ENCODE results near the gene ATOSA. TPM values are rescaled to one million over a fixed set of nuclear protein-coding genes. Genes with fewer than 3 reads are reported as not detected.

ATOSA gene
- total and polyA plus RNA-seq, 2 of the 13 experiments (the other 11 are each of a cell fraction or from before 2014, with no cell fraction given): 6.6 to 16.3 TPM

DNA sequence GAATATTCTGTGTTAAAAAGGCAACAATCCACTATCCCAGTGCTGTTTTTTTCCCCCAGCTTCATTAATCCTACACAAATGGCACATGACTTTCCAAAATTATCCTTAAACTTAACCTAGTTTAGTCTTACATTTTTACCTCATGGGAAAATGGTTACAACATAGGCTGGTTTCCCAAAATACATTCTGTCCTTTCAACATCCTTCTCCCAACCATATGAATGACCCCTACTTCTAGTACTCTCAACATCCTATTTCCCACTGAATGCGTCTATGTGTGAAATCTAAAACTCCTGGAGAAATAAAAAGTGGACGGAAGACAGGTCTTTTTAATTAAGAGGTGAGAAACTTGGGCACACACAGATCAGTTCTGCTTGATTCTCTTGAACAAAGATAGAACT is 33.3 kb downstream of the ATOSA start:
- BruUV-seq (replicated peaks): no TSS peak
- Histone ChIP-seq H3K9me3 (ENCODE audit: low read length) (no peaks in the 10 kb centered on the region), H3K4me2 (ENCODE audit: low read depth, low read length) (no peak overlapping the region), H3K36me3 (replicated peaks in 1 of 2; ENCODE audit: control insufficient read depth in 1 of 2, insufficient read depth in 2 of 2, low read length in 2 of 2) (peaks cover 0 to 4% of the 10 kb centered on the region in 2 experiments; a peak in 1 of 5 replicates), H3K4me1 (ENCODE audit: insufficient read depth, low read length) (no peaks in the 10 kb centered on the region), H3K4me3 (replicated peaks in 1 of 3; ENCODE audit: insufficient read depth in 1 of 3, low read depth in 2 of 3, low read length in 3 of 3) (no peak overlapping the region), H3K27ac (ENCODE audit: extremely low read length, insufficient read depth, low read length) (no peak overlapping the region), H3K27me3 (ENCODE audit: control insufficient read depth in 1 of 2, insufficient read depth in 2 of 2, low read length in 2 of 2) (no peaks in the 10 kb centered on the region), H3K79me2 (ENCODE audit: insufficient read depth, low read length) (no peaks in the 10 kb centered on the region), H2AFZ (ENCODE audit: low read length) (no peak overlapping the region), H4K20me1 (ENCODE audit: insufficient read depth, low read length) (no peaks in the 10 kb centered on the region), H3K9ac (ENCODE audit: insufficient read depth, low read depth, low read length) (no peak overlapping the region)
- ChIA-PET CTCF (ENCODE audit: low intra/inter-chr PET ratio, low total read pairs) (no interaction called here), POLR2A (no interaction called here)
- TF ChIP-seq ZMAT3 (CRISPR knock-in tag; conservative IDR thresholded peaks at IDR 0.05): no peak
- TF ChIP-seq ZNF451 (CRISPR knock-in tag; IDR thresholded peaks at IDR 0.05): no peak
- no peak for TF ChIP-seq REPIN1 (CRISPR knock-in tag; IDR thresholded peaks at IDR 0.05; ENCODE audit: borderline replicate concordance, low read depth)
- TF ChIP-seq ZNF205 (CRISPR knock-in tag; IDR thresholded peaks at IDR 0.05): no peak
- TF ChIP-seq HCFC1 (IDR thresholded peaks at IDR 0.05; ENCODE audit: low read depth, low read length): no peak
- TF ChIP-seq, protein P1, sequence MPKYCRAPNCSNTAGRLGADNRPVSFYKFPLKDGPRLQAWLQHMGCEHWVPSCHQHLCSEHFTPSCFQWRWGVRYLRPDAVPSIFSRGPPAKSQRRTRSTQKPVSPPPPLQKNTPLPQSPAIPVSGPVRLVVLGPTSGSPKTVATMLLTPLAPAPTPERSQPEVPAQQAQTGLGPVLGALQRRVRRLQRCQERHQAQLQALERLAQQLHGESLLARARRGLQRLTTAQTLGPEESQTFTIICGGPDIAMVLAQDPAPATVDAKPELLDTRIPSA (CRISPR knock-in tag; IDR thresholded peaks at IDR 0.05; ENCODE audit: borderline replicate concordance): no peak
- TF ChIP-seq, protein P2, sequence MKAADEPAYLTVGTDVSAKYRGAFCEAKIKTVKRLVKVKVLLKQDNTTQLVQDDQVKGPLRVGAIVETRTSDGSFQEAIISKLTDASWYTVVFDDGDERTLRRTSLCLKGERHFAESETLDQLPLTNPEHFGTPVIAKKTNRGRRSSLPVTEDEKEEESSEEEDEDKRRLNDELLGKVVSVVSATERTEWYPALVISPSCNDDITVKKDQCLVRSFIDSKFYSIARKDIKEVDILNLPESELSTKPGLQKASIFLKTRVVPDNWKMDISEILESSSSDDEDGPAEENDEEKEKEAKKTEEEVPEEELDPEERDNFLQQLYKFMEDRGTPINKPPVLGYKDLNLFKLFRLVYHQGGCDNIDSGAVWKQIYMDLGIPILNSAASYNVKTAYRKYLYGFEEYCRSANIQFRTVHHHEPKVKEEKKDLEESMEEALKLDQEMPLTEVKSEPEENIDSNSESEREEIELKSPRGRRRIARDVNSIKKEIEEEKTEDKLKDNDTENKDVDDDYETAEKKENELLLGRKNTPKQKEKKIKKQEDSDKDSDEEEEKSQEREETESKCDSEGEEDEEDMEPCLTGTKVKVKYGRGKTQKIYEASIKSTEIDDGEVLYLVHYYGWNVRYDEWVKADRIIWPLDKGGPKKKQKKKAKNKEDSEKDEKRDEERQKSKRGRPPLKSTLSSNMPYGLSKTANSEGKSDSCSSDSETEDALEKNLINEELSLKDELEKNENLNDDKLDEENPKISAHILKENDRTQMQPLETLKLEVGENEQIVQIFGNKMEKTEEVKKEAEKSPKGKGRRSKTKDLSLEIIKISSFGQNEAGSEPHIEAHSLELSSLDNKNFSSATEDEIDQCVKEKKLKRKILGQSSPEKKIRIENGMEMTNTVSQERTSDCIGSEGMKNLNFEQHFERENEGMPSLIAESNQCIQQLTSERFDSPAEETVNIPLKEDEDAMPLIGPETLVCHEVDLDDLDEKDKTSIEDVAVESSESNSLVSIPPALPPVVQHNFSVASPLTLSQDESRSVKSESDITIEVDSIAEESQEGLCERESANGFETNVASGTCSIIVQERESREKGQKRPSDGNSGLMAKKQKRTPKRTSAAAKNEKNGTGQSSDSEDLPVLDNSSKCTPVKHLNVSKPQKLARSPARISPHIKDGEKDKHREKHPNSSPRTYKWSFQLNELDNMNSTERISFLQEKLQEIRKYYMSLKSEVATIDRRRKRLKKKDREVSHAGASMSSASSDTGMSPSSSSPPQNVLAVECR (CRISPR knock-in tag; IDR thresholded peaks at IDR 0.05; ENCODE audit: borderline replicate concordance): no peak
- TF ChIP-seq, protein P3, sequence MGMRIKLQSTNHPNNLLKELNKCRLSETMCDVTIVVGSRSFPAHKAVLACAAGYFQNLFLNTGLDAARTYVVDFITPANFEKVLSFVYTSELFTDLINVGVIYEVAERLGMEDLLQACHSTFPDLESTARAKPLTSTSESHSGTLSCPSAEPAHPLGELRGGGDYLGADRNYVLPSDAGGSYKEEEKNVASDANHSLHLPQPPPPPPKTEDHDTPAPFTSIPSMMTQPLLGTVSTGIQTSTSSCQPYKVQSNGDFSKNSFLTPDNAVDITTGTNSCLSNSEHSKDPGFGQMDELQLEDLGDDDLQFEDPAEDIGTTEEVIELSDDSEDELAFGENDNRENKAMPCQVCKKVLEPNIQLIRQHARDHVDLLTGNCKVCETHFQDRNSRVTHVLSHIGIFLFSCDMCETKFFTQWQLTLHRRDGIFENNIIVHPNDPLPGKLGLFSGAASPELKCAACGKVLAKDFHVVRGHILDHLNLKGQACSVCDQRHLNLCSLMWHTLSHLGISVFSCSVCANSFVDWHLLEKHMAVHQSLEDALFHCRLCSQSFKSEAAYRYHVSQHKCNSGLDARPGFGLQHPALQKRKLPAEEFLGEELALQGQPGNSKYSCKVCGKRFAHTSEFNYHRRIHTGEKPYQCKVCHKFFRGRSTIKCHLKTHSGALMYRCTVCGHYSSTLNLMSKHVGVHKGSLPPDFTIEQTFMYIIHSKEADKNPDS (CRISPR knock-in tag; IDR thresholded peaks at IDR 0.05): no peak
- no peak for TF ChIP-seq ZNF460 (CRISPR knock-in tag; IDR thresholded peaks at IDR 0.05; ENCODE audit: borderline replicate concordance)
- TF ChIP-seq, protein P4, sequence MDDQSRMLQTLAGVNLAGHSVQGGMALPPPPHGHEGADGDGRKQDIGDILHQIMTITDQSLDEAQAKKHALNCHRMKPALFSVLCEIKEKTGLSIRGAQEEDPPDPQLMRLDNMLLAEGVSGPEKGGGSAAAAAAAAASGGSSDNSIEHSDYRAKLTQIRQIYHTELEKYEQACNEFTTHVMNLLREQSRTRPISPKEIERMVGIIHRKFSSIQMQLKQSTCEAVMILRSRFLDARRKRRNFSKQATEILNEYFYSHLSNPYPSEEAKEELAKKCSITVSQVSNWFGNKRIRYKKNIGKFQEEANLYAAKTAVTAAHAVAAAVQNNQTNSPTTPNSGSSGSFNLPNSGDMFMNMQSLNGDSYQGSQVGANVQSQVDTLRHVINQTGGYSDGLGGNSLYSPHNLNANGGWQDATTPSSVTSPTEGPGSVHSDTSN (CRISPR knock-in tag; IDR thresholded peaks at IDR 0.05; ENCODE audit: borderline replicate concordance): no peak
- TF ChIP-seq ZNF501 (CRISPR knock-in tag; IDR thresholded peaks at IDR 0.05): no peak
- no peak for TF ChIP-seq MTF1 (CRISPR knock-in tag; IDR thresholded peaks at IDR 0.05)
- TF ChIP-seq ZNF761 (CRISPR knock-in tag; conservative IDR thresholded peaks at IDR 0.05): no peak
- no peak for TF ChIP-seq LCORL (IDR thresholded peaks at IDR 0.05)
- TF ChIP-seq LCORL (CRISPR knock-in tag; IDR thresholded peaks at IDR 0.05): no peak
- no peak for TF ChIP-seq ZFP37 (CRISPR knock-in tag; IDR thresholded peaks at IDR 0.05; ENCODE audit: borderline replicate concordance)
- no peak for TF ChIP-seq GATAD2A (CRISPR knock-in tag; IDR thresholded peaks at IDR 0.05)
- no peak for TF ChIP-seq ETV6 (CRISPR knock-in tag; conservative IDR thresholded peaks at IDR 0.05)
- no peak for TF ChIP-seq HNRNPL (IDR thresholded peaks at IDR 0.05; ENCODE audit: low read depth, low read length)
- in situ Hi-C loops (cut with HindIII; ENCODE audit: extremely low pct_ligation_motif_present, low pct_unique_long_range_greater_than_20kb) (no loop called here), intact Hi-C loops (cut with micrococcal nuclease; ENCODE audit: unreplicated experiment) (no loop called here)
- 96% methylated on average over 2 of the region's 2 CpGs for WGBS (ENCODE audit: low lambda C conversion rate)
- no peak for DNase-seq (ENCODE audit: low spot score)
- ATAC-seq: no peak
- FAIRE-seq: no peak

All from HepG2 (cell line).